ENCODE results near the gene CCDC146. TPM values are rescaled to one million over a fixed set of nuclear protein-coding genes. Genes with fewer than 3 reads are reported as not detected.
A peak's percentile ranks its signal among the peaks of the same experiment; 100 is the strongest.
"Not testable (repeated sequence)": the region's sequence is repeated elsewhere in the genome, so short reads cannot be mapped to it uniquely, and the experiment has no call there.

CCDC146 gene
- total and polyA plus RNA-seq, 9 donors: 5.3 to 11.7 (median 6.7) TPM

DNA sequence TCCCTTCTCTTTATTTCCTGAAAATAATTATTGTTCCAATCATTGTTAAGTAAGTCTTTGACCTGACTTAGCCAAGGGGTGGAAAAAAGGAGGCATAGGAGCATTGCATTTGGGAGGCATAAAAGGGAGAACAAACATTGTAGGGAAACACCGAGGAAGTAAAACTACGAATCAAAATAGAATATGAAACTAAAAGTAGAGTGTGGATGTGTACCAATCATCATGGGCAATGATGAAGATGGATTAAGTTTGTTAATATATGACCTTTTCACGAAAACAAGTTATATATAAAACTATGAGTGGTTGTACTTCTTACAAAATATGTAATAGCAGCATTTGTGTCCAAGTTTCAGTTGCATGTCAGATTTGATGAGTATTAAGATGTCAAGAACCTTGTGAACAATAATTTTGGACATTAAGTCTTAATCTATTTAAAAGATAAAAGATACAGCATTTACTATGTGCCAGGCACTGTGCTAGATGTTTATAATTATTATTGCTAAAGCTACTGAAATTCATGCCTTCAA lies 52.9 kb downstream of the CCDC146 start:
- H3K36me3 ChIP-seq (ENCODE audit: control insufficient read depth, insufficient read depth, low read length); DNase-seq; H3K27me3 ChIP-seq (ENCODE audit: control insufficient read depth, insufficient read depth, low read length); H3K27ac ChIP-seq (ENCODE audit: low read length); H3K4me1 ChIP-seq (ENCODE audit: control insufficient read depth, insufficient read depth, low read length); H3K4me3 ChIP-seq (ENCODE audit: low read length); H3K9me3 ChIP-seq (replicated peaks; ENCODE audit: control insufficient read depth, low read depth, low read length): not testable (repeated sequence)
- no CpG with 5 or more reads among the region's 3 CpGs for WGBS (ENCODE audit: insufficient coverage)

DNA sequence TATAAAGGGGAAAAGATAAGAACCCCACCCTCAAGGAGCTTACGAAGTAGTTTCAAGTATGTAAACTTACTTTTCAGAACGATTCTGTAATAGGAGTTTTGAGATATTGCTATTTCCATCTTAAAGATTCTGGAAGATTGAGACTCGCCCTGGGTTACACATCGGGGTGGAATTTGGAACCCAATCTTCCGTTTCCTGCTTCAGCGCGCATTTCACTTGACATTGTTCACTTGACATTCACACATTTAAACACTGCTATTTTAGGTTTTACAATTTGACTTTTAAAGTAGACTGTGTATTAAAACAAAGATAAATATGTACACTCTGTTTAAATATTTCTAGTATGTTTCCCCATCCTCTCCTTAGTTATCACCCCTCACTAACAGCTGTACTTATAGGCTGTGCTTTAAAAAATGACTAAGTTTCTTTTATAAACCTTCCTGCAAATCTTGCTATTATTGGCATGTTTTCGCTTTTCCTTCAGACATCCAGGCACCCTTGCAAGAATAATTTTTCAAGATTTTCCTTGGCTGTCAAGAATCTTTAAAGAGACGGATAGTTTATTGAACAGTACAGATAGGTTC lies 55.0 kb downstream of the CCDC146 start:
- not testable (repeated sequence) for H3K9me3 ChIP-seq (replicated peaks; ENCODE audit: control insufficient read depth, low read depth, low read length); DNase-seq; H3K36me3 ChIP-seq (ENCODE audit: control insufficient read depth, insufficient read depth, low read length); H3K27me3 ChIP-seq (ENCODE audit: control insufficient read depth, insufficient read depth, low read length); H3K4me3 ChIP-seq (ENCODE audit: low read length); H3K4me1 ChIP-seq (ENCODE audit: control insufficient read depth, insufficient read depth, low read length); H3K27ac ChIP-seq (ENCODE audit: low read length)
- WGBS (ENCODE audit: insufficient coverage): no CpG with 5 or more reads among the region's 9 CpGs

DNA sequence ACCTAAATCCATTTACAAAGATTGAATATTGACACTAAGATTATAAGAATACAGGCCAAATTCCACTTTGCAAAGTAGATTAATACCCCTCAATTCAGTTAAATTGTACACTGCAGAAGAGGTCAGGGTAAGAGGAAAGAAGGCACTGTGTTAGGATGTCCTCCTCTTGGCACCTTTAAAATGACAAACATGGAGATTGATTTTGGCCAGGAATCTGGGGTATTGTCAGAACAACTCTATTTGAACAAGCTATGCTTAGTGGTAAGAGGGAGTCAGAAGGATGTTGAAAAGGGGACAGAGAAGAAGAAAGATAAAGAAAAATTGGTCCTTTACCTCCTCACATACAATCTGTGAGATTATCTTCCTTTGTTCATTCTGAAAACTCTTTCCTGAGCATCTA lies 55.6 kb downstream of the CCDC146 start:
- H3K4me1 ChIP-seq (ENCODE audit: control insufficient read depth, insufficient read depth, low read length); DNase-seq; H3K36me3 ChIP-seq (ENCODE audit: control insufficient read depth, insufficient read depth, low read length); H3K4me3 ChIP-seq (ENCODE audit: low read length); H3K9me3 ChIP-seq (replicated peaks; ENCODE audit: control insufficient read depth, low read depth, low read length); H3K27ac ChIP-seq (ENCODE audit: low read length); H3K27me3 ChIP-seq (ENCODE audit: control insufficient read depth, insufficient read depth, low read length): not testable (repeated sequence)

DNA sequence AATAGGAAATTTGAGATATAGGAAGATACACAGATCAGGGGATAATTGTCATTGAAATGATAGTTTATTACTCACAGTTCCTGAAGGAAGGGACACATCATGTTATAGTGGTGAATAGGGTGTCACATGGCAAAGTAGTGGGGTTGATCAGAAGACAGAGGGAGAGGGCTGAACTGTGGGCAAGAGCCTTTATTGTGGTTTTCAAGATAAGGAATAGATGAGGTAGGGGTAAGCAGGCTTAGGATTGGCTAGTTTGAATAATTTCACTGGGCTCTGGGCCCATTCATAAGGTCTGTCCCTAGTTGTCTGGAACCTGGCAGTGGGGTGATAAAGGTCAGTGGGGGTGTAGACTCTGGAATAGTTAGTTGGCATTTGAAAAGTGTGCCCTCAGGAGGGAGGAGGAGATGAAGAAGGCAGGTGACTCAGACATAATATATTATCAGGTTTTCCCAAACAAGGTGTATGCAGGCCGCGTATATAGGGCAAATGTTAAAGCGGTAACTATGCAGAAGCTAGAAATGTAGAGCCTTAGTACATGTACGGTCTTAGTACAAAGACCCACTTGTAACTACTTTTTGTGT lies 58.7 kb downstream of the CCDC146 start:
- Histone ChIP-seq H3K9me3 (replicated peaks; ENCODE audit: control insufficient read depth, low read depth, low read length) (no peaks in the 10 kb centered on the region), H3K27me3 (ENCODE audit: control insufficient read depth, insufficient read depth, low read length) (no peaks in the 10 kb centered on the region), H3K27ac (ENCODE audit: low read length) (no peak overlapping the region), H3K4me1 (ENCODE audit: control insufficient read depth, insufficient read depth, low read length) (no peaks in the 10 kb centered on the region), H3K36me3 (ENCODE audit: control insufficient read depth, insufficient read depth, low read length) (no peaks in the 10 kb centered on the region), H3K4me3 (ENCODE audit: low read length) (no peak overlapping the region)
- DNase-seq: no peak
- WGBS (ENCODE audit: insufficient coverage): no CpG with 5 or more reads among the region's 4 CpGs

DNA sequence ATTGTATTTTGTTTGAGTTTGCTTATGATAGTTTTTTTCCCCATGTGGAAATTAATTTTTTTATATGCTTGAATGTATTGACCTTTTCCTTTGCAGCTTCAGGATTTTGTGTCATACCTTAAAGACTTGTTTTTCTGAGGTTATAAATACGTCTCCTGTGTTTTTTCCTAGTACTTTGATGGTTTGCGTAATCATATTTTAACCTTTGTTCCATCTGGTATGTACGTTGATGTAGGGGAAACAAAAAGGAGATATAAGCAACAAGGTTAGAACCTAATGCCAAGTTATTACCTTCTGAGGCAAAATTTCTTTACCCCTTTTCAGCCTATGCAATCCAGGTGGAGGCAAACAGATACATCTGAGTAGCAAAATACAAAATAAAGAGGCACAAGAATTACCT lies 59.3 kb downstream of the CCDC146 start:
- no peak overlapping the region for H3K4me3 ChIP-seq (ENCODE audit: low read length)
- H3K36me3 ChIP-seq (ENCODE audit: control insufficient read depth, insufficient read depth, low read length): no peaks in the 10 kb centered on the region
- H3K9me3 ChIP-seq (replicated peaks; ENCODE audit: control insufficient read depth, low read depth, low read length): no peaks in the 10 kb centered on the region
- no CpG with 5 or more reads among the region's 3 CpGs for WGBS (ENCODE audit: insufficient coverage)
- no peak overlapping the region for H3K27ac ChIP-seq (ENCODE audit: low read length)
- H3K4me1 ChIP-seq (ENCODE audit: control insufficient read depth, insufficient read depth, low read length): no peaks in the 10 kb centered on the region
- no peak for DNase-seq
- no peaks in the 10 kb centered on the region for H3K27me3 ChIP-seq (ENCODE audit: control insufficient read depth, insufficient read depth, low read length)

DNA sequence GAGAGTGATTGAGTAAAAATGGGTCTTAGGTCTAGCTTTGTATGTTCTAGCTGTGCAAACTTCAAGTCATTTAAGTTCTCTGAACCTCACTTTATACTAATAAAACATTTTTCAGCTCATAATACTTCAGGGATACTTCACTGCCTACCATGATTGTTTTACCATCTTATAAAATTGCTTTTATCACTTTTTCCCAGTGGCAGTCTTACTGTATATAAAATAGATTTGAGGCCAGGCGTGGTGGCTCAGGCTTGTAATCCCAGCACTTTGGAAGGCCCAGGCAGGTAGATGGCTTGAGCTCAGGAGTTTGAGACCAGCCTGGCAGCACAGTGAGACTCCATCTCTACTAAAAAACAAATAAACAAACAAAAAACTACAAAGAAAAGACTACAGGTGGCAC lies 59.8 kb downstream of the CCDC146 start:
- Histone ChIP-seq H3K9me3 (replicated peaks; ENCODE audit: control insufficient read depth, low read depth, low read length) (no peaks in the 10 kb centered on the region), H3K27ac (ENCODE audit: low read length) (no peak overlapping the region), H3K4me1 (ENCODE audit: control insufficient read depth, insufficient read depth, low read length) (no peaks in the 10 kb centered on the region), H3K36me3 (ENCODE audit: control insufficient read depth, insufficient read depth, low read length) (no peaks in the 10 kb centered on the region), H3K4me3 (ENCODE audit: low read length) (no peak overlapping the region), H3K27me3 (ENCODE audit: control insufficient read depth, insufficient read depth, low read length) (no peaks in the 10 kb centered on the region)
- no CpG with 5 or more reads among the region's 1 CpG for WGBS (ENCODE audit: insufficient coverage)
- no peak for DNase-seq

DNA sequence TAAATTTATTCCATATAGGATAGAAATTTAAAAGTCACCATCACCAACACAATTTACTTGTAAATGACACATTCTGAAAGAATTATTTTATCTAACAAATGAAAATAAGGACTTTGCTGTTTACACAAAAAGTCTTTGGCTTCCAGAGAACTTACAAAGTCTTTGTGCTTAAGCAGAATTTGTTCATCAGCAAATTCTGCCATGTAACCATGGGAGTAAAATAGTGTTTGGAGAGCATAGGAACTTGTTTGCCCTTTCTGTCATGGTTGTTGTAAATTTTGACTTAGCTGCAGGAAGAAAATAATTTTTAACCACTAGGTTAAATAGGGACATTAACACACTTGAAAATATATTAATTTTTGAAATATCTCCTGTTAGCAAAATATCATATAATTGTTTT lies 62.0 kb downstream of the CCDC146 start:
- Histone ChIP-seq H3K4me3 (ENCODE audit: low read length) (no peak overlapping the region), H3K9me3 (replicated peaks; ENCODE audit: control insufficient read depth, low read depth, low read length) (no peaks in the 10 kb centered on the region), H3K4me1 (ENCODE audit: control insufficient read depth, insufficient read depth, low read length) (no peaks in the 10 kb centered on the region), H3K27me3 (ENCODE audit: control insufficient read depth, insufficient read depth, low read length) (no peaks in the 10 kb centered on the region), H3K36me3 (ENCODE audit: control insufficient read depth, insufficient read depth, low read length) (no peaks in the 10 kb centered on the region), H3K27ac (ENCODE audit: low read length) (no peak overlapping the region)
- DNase-seq: peak; percentile 57

DNA sequence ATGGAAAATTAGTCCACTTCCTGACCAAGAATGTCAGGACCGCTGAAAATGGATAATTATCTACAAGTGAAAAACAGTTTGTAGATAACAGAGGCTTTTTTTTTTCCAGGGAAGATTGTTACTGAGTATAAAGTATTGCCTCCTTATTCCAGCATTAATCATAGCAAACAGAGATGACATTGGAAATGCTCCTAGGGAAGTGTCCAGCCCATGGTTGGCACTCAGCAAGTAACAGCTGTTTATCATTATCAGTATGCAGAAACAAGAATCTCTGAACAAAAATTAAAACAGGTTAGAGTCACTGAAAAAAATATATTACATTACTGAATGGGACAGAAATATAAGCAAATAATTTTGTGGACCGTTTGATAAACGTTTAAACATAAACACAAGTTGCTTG lies 62.6 kb downstream of the CCDC146 start:
- Histone ChIP-seq H3K4me3 (ENCODE audit: low read length) (no peak overlapping the region), H3K27ac (ENCODE audit: low read length) (no peak overlapping the region), H3K36me3 (ENCODE audit: control insufficient read depth, insufficient read depth, low read length) (no peaks in the 10 kb centered on the region), H3K27me3 (ENCODE audit: control insufficient read depth, insufficient read depth, low read length) (no peaks in the 10 kb centered on the region), H3K4me1 (ENCODE audit: control insufficient read depth, insufficient read depth, low read length) (no peaks in the 10 kb centered on the region), H3K9me3 (replicated peaks; ENCODE audit: control insufficient read depth, low read depth, low read length) (no peaks in the 10 kb centered on the region)
- peak; percentile 74 for DNase-seq
- WGBS (ENCODE audit: insufficient coverage): no CpG with 5 or more reads among the region's 3 CpGs

DNA sequence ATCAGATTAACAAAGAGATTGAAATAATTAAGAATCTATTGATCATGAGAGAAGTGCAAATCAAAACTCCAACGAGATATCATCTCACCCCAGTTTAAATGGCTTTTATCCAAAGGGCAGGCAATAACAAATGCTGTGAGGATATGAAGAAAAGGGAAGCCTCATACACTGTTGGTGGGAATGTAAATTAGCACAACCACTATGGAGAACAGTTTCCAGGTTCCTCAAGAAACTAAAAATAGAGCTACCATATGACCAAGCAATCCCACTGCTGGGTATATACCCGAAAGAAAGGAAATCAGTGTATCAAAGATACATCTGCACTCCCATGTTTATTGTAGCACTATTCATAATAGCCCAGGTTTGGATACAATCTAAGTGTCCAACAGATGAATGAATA lies 63.5 kb downstream of the CCDC146 start:
- Histone ChIP-seq H3K36me3 (ENCODE audit: control insufficient read depth, insufficient read depth, low read length) (no peaks in the 10 kb centered on the region), H3K9me3 (replicated peaks; ENCODE audit: control insufficient read depth, low read depth, low read length) (no peaks in the 10 kb centered on the region), H3K4me3 (ENCODE audit: low read length) (no peak overlapping the region), H3K27me3 (ENCODE audit: control insufficient read depth, insufficient read depth, low read length) (no peaks in the 10 kb centered on the region), H3K27ac (ENCODE audit: low read length) (no peak overlapping the region), H3K4me1 (ENCODE audit: control insufficient read depth, insufficient read depth, low read length) (no peaks in the 10 kb centered on the region)
- no CpG with 5 or more reads among the region's 2 CpGs for WGBS (ENCODE audit: insufficient coverage)
- no peak for DNase-seq

DNA sequence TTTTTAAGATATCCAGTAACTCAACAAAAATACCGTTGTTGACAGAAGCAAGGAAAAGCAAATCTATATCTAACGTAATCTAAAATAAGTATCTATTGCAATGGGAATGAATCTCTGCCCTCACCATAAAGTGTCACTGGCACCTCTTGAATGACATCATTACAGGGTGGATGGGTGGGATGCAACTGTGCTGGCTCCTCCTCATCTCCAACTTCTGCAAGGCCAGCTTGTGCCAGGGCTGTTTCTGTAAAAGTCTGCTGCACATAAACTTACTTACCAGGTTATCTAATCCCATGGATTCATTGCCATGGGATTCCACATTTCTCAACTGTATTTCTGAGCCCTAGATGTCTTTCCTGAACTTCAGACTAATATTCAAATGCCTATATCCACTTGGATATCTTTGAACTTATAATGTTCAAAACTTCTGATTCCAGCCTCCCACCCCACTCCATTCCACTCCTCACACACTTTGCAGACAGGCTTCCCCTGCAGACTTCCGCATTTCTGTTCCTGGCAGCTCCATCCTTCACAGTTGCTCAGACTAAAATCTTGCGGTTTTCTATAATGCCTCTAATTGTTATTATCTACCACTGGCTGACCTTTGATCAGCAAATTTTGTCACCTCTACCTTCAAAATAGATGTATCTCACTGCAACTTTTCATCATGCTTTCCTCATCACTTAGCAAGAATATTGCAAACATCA lies 66.5 kb downstream of the CCDC146 start:
- H3K27ac ChIP-seq (ENCODE audit: low read length): no peak overlapping the region
- 71% methylated on average over 2 of the region's 4 CpGs for WGBS (ENCODE audit: insufficient coverage)
- H3K4me1 ChIP-seq (ENCODE audit: control insufficient read depth, insufficient read depth, low read length): no peaks in the 10 kb centered on the region

More for the DNA sequence above, 66.5 kb downstream of the CCDC146 start:
- Histone ChIP-seq H3K36me3 (ENCODE audit: control insufficient read depth, insufficient read depth, low read length) (no peaks in the 10 kb centered on the region), H3K4me3 (ENCODE audit: low read length) (no peak overlapping the region), H3K9me3 (replicated peaks; ENCODE audit: control insufficient read depth, low read depth, low read length) (no peaks in the 10 kb centered on the region), H3K27me3 (ENCODE audit: control insufficient read depth, insufficient read depth, low read length) (no peaks in the 10 kb centered on the region)
- no peak for DNase-seq
